AG09319 (cell line): ENCODE results near the gene FH.

Source experiments
- DNase-seq: peaks from one replicate; pipeline ENCODE4 v3.0.0-alpha.2; 2010; ENCODE audit warnings: low read depth; ENCODE audit errors: extremely low read depth
- CTCF ChIP-seq: IDR thresholded peaks from 2 replicates; pipeline ENCODE4 v1.5.1; 2011; ENCODE audit warnings: low read depth, mild to moderate bottlenecking, inconsistent platforms, low read length, moderate library complexity

FH gene

GRCh38 chr1:241473026-241473425, 46.5 kb downstream of the FH start:
- TF ChIP-seq CTCF = no peak

GRCh38 chr1:241470908-241471590, 48.5 kb downstream of the FH start:
- DNase-seq = no peak

More at GRCh38 chr1:241473026-241473425, 46.5 kb downstream of the FH start:
- no peak for DNase-seq

GRCh38 chr1:241470361-241470760, 49.2 kb downstream of the FH start:
- no peak for TF ChIP-seq CTCF
- no peak for DNase-seq

More at GRCh38 chr1:241470908-241471590, 48.5 kb downstream of the FH start:
- TF ChIP-seq CTCF = no peak

- no peak for TF ChIP-seq CTCF
- DNase-seq = no peak
Measured at GRCh38 chr1:241465673-241466072, 53.9 kb downstream of the FH start.

- DNase-seq = no peak
- no peak; the same call in 1 of the 2 replicates for TF ChIP-seq CTCF
Measured at GRCh38 chr1:241464985-241465384, 54.6 kb downstream of the FH start.

- DNase-seq = no peak
- no peak for TF ChIP-seq CTCF
Measured at GRCh38 chr1:241462391-241462790, 57.2 kb downstream of the FH start.

- DNase-seq = no peak
- TF ChIP-seq CTCF = no peak
Measured at GRCh38 chr1:241460098-241460873, 59.3 kb downstream of the FH start.
